Glutamatergic neuron (in vitro differentiated cells): ENCODE data around the gene HMG20B. TPM values are rescaled to one million over a fixed set of nuclear protein-coding genes. Genes with fewer than 3 reads are reported as not detected.

ENCODE experiments used
- DNase-seq: peaks from one replicate; pipeline ENCODE4 v3.0.0; 2022
- H3K27ac Mint-ChIP-seq: one replicate; pipeline ENCODE4 v1.8.0; 2020; ENCODE audit warnings: mild to moderate bottlenecking, mixed read lengths, inconsistent platforms; ENCODE audit not compliant: unreplicated experiment
- H3K27me3 Mint-ChIP-seq: one replicate; pipeline ENCODE4 v1.8.0; 2020; ENCODE audit warnings: mild to moderate bottlenecking, moderate library complexity, mixed read lengths, inconsistent platforms; ENCODE audit not compliant: unreplicated experiment
- H3K36me3 Mint-ChIP-seq: one replicate; pipeline ENCODE4 v1.8.0; 2020; ENCODE audit warnings: mild to moderate bottlenecking, mixed read lengths, inconsistent platforms; ENCODE audit not compliant: unreplicated experiment
- H3K4me1 Mint-ChIP-seq: one replicate; pipeline ENCODE4 v1.8.0; 2020; ENCODE audit warnings: mild to moderate bottlenecking, low read depth, mixed read lengths, inconsistent platforms; ENCODE audit not compliant: unreplicated experiment
- H3K4me3 Mint-ChIP-seq: one replicate; pipeline ENCODE4 v1.8.0; 2020; ENCODE audit warnings: mild to moderate bottlenecking, mixed read lengths, inconsistent platforms; ENCODE audit not compliant: unreplicated experiment
- H3K9me3 Mint-ChIP-seq: one replicate; pipeline ENCODE4 v1.8.0; 2020; ENCODE audit warnings: mild to moderate bottlenecking, moderate library complexity, mixed read lengths, inconsistent platforms; ENCODE audit not compliant: unreplicated experiment
- CTCF ChIP-seq: fragments of 200-600 bp; sonication (generic); IDR thresholded peaks from one replicate; pipeline ENCODE4 v1.5.0; 2021; ENCODE audit not compliant: partially characterized antibody, unreplicated experiment
- total RNA-seq: library from RNA; stranded (reverse); fragmentation: NEBNext Ultra II Directional; extraction: Animal tissue kit (Norgen Biotek cat#: 25700); gene quantifications from one replicate; pipeline ENCODE4 v1.2.1, GENCODE V29; 2021; ENCODE audit not compliant: unreplicated experiment

HMG20B gene
- total RNA-seq, 1 donor from 2014 or later = 55.3 TPM

DNA sequence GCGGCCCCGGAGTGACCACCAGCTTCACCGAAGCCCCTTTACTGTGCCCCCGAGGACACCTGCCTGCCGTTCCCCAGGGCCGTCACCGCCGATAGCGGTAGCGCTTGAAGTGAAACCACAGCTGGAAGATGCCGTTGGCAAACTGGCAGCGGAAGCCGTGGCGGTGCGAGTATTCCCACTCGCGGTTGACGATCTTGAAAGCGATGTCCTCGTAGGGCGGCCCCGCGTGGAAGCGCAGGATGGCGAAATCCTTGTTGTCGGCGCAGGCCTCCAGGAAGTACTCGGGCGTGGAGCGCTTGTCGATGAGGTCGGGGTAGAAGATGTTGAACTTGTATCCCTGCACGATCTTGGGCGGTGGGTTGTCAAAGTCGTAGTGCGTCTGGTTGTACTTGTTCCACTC is 39.1 kb downstream of the HMG20B start:
- no peak for DNase-seq
- Mint-ChIP-seq H3K27ac (no peak overlapping the region), H3K9me3 (no peaks in the 10 kb centered on the region), H3K27me3 (peaks cover 10% of the 10 kb centered on the region), H3K4me1 (peaks cover 2% of the 10 kb centered on the region), H3K4me3 (no peak overlapping the region), H3K36me3 (no peaks in the 10 kb centered on the region)
- TF ChIP-seq CTCF = no peak

- TF ChIP-seq CTCF = no peak
- no peak overlapping the region for H3K4me3 Mint-ChIP-seq
- H3K27me3 Mint-ChIP-seq = peaks cover 10% of the 10 kb centered on the region
- H3K9me3 Mint-ChIP-seq = no peaks in the 10 kb centered on the region
- no peak overlapping the region for H3K27ac Mint-ChIP-seq
- no peaks in the 10 kb centered on the region for H3K36me3 Mint-ChIP-seq
- no peak for DNase-seq
- peaks cover 2% of the 10 kb centered on the region for H3K4me1 Mint-ChIP-seq
Observed at GRCh38 chr19:3612330-3612729, 39.6 kb downstream of the HMG20B start.

GRCh38 chr19:3612901-3613741 is 40.4 kb downstream of the HMG20B start:
- TF ChIP-seq CTCF = no peak
- Mint-ChIP-seq H3K4me3 (no peak overlapping the region), H3K27me3 (peaks cover 6% of the 10 kb centered on the region), H3K4me1 (no peaks in the 10 kb centered on the region), H3K27ac (no peak overlapping the region), H3K36me3 (no peaks in the 10 kb centered on the region), H3K9me3 (no peaks in the 10 kb centered on the region)
- DNase-seq = no peak

GRCh38 chr19:3613818-3614661 is 41.3 kb downstream of the HMG20B start:
- Mint-ChIP-seq H3K4me3 (no peak overlapping the region), H3K27ac (no peak overlapping the region), H3K9me3 (no peaks in the 10 kb centered on the region), H3K4me1 (no peaks in the 10 kb centered on the region), H3K27me3 (peaks cover 2% of the 10 kb centered on the region), H3K36me3 (no peaks in the 10 kb centered on the region)
- no peak for TF ChIP-seq CTCF
- no peak for DNase-seq
